GM12875 (cell line): Measurements from ENCODE around the gene ADAMTS7.
A peak's percentile ranks its signal among the peaks of the same experiment; 100 is the strongest.
"Not testable (repeated sequence)": the region's sequence is repeated elsewhere in the genome, so short reads cannot be mapped to it uniquely, and the experiment has no call there.

Experiments used
- H3K4me3 ChIP-seq: one replicate; pipeline ENCODE4 v1.5.1; 2011; ENCODE audit warnings: low read depth, low read length, control low read depth
- TF ChIP-seq, protein P1 (sequence below): IDR thresholded peaks from 2 replicates; pipeline ENCODE4 v1.5.1; 2011; ENCODE audit warnings: low read depth, mild to moderate bottlenecking, control low read depth, inconsistent platforms, low read length, moderate library complexity, borderline replicate concordance; ENCODE audit not compliant: insufficient read depth

ADAMTS7 gene

DNA sequence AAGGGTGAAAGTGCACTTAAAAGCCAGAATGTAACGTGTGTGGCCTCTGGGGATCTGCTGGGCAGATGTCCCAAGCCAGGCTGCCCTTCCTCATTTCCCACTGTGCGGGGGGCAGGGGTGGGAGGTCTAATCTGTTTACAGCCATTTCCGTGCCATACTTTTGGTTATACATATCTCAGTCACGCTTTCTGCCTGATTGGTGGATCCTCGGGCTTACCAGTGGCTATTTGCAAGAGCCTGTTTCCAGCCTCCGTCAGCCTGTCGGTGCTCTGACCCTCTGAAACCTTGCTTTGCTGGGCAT lies 58.0 kb downstream of the ADAMTS7 start:
- not testable (repeated sequence) for H3K4me3 ChIP-seq

GRCh38 chr15:78752492-78753358 lies 58.5 kb downstream of the ADAMTS7 start:
- H3K4me3 ChIP-seq, result no peak overlapping the region
- TF ChIP-seq, protein P1, sequence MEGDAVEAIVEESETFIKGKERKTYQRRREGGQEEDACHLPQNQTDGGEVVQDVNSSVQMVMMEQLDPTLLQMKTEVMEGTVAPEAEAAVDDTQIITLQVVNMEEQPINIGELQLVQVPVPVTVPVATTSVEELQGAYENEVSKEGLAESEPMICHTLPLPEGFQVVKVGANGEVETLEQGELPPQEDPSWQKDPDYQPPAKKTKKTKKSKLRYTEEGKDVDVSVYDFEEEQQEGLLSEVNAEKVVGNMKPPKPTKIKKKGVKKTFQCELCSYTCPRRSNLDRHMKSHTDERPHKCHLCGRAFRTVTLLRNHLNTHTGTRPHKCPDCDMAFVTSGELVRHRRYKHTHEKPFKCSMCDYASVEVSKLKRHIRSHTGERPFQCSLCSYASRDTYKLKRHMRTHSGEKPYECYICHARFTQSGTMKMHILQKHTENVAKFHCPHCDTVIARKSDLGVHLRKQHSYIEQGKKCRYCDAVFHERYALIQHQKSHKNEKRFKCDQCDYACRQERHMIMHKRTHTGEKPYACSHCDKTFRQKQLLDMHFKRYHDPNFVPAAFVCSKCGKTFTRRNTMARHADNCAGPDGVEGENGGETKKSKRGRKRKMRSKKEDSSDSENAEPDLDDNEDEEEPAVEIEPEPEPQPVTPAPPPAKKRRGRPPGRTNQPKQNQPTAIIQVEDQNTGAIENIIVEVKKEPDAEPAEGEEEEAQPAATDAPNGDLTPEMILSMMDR, result no peak

GRCh38 chr15:78751602-78751979 lies 59.7 kb downstream of the ADAMTS7 start:
- no peak overlapping the region for H3K4me3 ChIP-seq
- TF ChIP-seq, protein P1, result no peak

- not testable (repeated sequence) for H3K4me3 ChIP-seq
- TF ChIP-seq, protein P1, result peak; percentile 88
Measured at GRCh38 chr15:78750974-78751601, 60.2 kb downstream of the ADAMTS7 start.

GRCh38 chr15:78750566-78750965 lies 60.7 kb downstream of the ADAMTS7 start:
- no peak overlapping the region for H3K4me3 ChIP-seq
- TF ChIP-seq, protein P1, result no peak

- TF ChIP-seq, protein P1, result no peak
- no peak overlapping the region for H3K4me3 ChIP-seq
Measured at GRCh38 chr15:78749831-78750230, 61.4 kb downstream of the ADAMTS7 start.

- not testable (repeated sequence) for H3K4me3 ChIP-seq
Measured at GRCh38 chr15:78747877-78748276, 63.4 kb downstream of the ADAMTS7 start.

DNA sequence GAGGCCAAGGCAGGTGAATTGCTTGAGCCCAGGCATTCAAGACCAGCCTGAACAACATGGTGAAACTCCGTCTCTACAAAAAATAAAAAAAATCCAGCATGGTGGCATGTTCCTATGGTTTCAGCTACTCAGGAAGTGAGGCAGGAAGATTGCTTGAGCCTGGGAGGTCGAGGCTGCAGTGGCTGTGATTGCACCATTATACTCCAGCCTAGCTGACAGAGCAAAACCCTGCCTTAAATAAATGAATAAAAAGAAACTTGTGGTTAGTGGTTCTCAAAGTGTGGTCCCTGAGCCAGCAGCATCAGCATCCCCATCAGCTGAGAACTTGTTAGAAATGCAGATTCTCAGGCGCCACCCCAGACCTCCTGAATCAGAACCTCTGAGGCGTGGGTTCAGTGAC lies 69.6 kb downstream of the ADAMTS7 start:
- not testable (repeated sequence) for H3K4me3 ChIP-seq
